Measurements from ENCODE around the gene UBE3D.

UBE3D gene

GRCh38 chr6:83065511-83066192, at the start of gene UBE3D:
Gene UBE3D, minus strand, starts transcription at chr6:83065841. Its CDS starts 123 bp downstream, at chr6:83065718.
- peak; percentile 93 for DNase-seq

- no peak for DNase-seq
Observed at GRCh38 chr6:83114164-83114563, 48.5 kb upstream of the UBE3D start.

- no peak for DNase-seq
Observed at GRCh38 chr6:83113258-83113657, 47.6 kb upstream of the UBE3D start.

- no peak for DNase-seq
Observed at GRCh38 chr6:83108378-83108777, 42.7 kb upstream of the UBE3D start.

GRCh38 chr6:83098589-83098988, 32.9 kb upstream of the UBE3D start:
- DNase-seq, result no peak

GRCh38 chr6:83097675-83098074, 32.0 kb upstream of the UBE3D start:
- no peak for DNase-seq

- no peak for DNase-seq
Observed at GRCh38 chr6:83097204-83097603, 31.6 kb upstream of the UBE3D start.

- no peak for DNase-seq
Observed at GRCh38 chr6:83096791-83097190, 31.1 kb upstream of the UBE3D start.

- DNase-seq, result no peak
Observed at GRCh38 chr6:83092756-83093399, 27.2 kb upstream of the UBE3D start.

GRCh38 chr6:83086751-83087150, 21.1 kb upstream of the UBE3D start:
- no peak for DNase-seq

GRCh38 chr6:83083476-83083875, 17.8 kb upstream of the UBE3D start:
- no peak for DNase-seq

GRCh38 chr6:83073615-83074014, 8.0 kb upstream of the UBE3D start:
- DNase-seq, result no peak

GRCh38 chr6:83072726-83073125, 7.1 kb upstream of the UBE3D start:
- DNase-seq, result no peak

- DNase-seq, result no peak
Observed at GRCh38 chr6:83071707-83072106, 6.1 kb upstream of the UBE3D start.

GRCh38 chr6:83071023-83071422, 5.4 kb upstream of the UBE3D start:
- no peak for DNase-seq

GRCh38 chr6:83069633-83070032, 4.0 kb upstream of the UBE3D start:
- DNase-seq, result no peak

- DNase-seq, result no peak
Observed at GRCh38 chr6:83068616-83069015, 3.0 kb upstream of the UBE3D start.

GRCh38 chr6:83067448-83068439, 2.1 kb upstream of the UBE3D start, which contains the start of gene DOP1A:
Gene DOP1A, plus strand, starts transcription at chr6:83067671. Its CDS starts 29,307 bp downstream, at chr6:83096978.
- peak; percentile 96 for DNase-seq

GRCh38 chr6:83062225-83062624, 3.4 kb downstream of the UBE3D start:
- no peak for DNase-seq

- no peak for DNase-seq
Observed at GRCh38 chr6:83061190-83061589, 4.5 kb downstream of the UBE3D start.

GRCh38 chr6:83057705-83058321, 7.8 kb downstream of the UBE3D start:
- DNase-seq, result no peak

- peak; percentile 19 for DNase-seq
Observed at GRCh38 chr6:83055366-83055964, 10.2 kb downstream of the UBE3D start.

Measured in activated gamma-delta T cell treated with Interleukin-2 at 50 U/mL for 16 hours (primary cell).